ENCODE results near the gene HOXA6. TPM values are rescaled to one million over a fixed set of nuclear protein-coding genes. Genes with fewer than 3 reads are reported as not detected.
A peak's percentile ranks its signal among the peaks of the same experiment; 100 is the strongest.

HOXA6 gene
- 1 to 10 TPM; 6.3 to 7.6 TPM for total RNA-seq
- polyA plus RNA-seq, result under 1 TPM in 1 of 2 donors, not detected in 1; 0.97 TPM
- long read RNA-seq, donor 1, partial matches to known transcripts, result 0 of 3 reads
- long read RNA-seq, donor 1, other reads (novel, unspliced or antisense), result 1 of 3 reads
- long read RNA-seq, donor 2, partial matches to known transcripts, result 0 of 1 reads
- long read RNA-seq, donor 2, other reads (novel, unspliced or antisense), result 1 of 1 reads

DNA sequence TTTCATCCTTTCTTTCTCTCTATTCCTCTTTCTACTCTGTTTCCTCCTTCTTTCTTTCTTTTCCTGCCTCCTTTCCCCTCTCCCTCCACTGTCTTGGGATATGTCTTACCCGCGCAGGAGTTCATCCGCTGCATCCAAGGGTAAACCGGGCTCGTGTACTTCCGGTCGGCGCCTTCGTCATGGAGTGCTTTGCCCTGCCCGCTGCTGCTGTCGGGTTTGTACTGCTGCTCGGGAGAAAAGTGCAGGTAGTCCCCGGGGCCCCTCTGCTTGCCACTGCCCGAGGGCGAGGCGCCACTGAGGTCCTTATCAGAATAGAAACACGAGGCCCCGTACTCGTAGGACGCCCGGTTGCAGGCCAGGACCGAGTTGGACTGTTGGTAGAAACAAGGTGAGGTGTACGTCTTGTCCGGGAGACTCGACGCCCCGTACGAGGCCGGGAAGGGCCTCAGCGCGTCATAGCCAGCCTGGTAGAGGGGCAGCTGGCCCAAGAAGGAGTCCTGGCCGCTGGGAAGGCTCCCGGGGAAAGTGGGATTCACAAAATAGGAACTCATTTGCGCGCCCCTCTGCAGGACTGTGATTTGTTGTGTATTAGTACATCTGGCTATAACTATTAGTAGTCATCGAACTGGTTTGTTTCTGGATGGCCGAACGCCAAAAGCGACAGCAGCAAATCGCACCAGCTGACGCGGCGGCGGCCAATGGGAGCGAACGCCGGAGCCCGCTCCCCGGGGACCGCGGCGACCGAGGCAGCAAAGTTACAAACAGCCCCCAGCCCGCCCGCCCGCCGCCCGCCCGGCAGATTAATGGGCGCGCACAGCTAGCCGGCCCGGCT is at the start of gene HOXA6:
TSS of gene HOXA6 (minus strand) at position 576 of the 832 bp plus-strand sequence. CDS start at position 551, 25 bp downstream.
- Histone ChIP-seq H3K4me1 (ENCODE audit: control insufficient read depth in 1 of 2, insufficient read depth in 2 of 2, low read length in 2 of 2) (no peaks in the 10 kb centered on the region), H3K9me3 (ENCODE audit: control insufficient read depth, low read length) (no peaks in the 10 kb centered on the region), H3K36me3 (ENCODE audit: control insufficient read depth in 1 of 2, insufficient read depth in 2 of 2, low read length in 1 of 2) (no peaks in the 10 kb centered on the region), H3K4me3 (ENCODE audit: low read length in 2 of 2) (peak within 1 kb of the TSS; percentile 8 to 28), H3K27me3 (ENCODE audit: control insufficient read depth in 1 of 2, insufficient read depth in 2 of 2, low read length in 1 of 2) (no peaks in the 10 kb centered on the region), H3K27ac (ENCODE audit: low read depth in 1 of 2, low read length in 2 of 2) (peak within 1 kb of the TSS; percentile 16 to 35)
- ATAC-seq (ENCODE audit: low FRiP score) (no peak), DNase-seq (peak; percentile 78 to 92)
- 22 to 30% methylated on average over 63 of the region's 63 CpGs for WGBS, 2 donors
- intact Hi-C loops (cut with DNase I), result no loop called here

DNA sequence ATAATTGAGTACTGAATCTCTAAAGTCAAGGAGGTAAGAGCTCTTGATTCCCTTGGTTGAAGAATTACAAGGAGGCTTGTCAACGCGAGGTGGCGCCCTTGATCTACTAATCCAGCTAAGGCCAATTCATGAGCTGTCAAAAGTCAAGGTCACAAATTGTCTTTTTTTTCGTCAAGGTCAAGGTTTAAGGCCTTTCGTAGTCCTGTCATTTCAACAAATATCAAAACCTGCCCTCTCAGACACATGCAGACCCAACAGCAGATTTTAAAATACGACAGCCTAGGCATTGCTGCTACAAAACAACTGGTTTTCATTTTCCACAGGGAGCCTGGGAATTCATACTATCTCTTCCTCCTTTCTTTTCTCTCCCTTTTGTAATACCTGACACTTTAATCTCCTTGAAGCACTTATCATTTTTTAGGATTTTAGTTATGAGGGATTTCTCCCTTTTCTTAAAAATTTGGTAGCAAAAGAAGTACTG is 48.8 kb upstream of the HOXA6 start:
- H3K27ac ChIP-seq (ENCODE audit: low read depth in 1 of 2, low read length in 2 of 2), result no peak overlapping the region
- 4 to 5% methylated on average over 6 of the region's 6 CpGs for WGBS, 2 donors
- no peaks in the 10 kb centered on the region for H3K4me1 ChIP-seq (ENCODE audit: control insufficient read depth in 1 of 2, insufficient read depth in 2 of 2, low read length in 2 of 2)
- H3K9me3 ChIP-seq (ENCODE audit: control insufficient read depth, low read length), result no peaks in the 10 kb centered on the region
- intact Hi-C loops (cut with DNase I), result loop anchor here (5.0 to 10.0 kb wide), 4 partner anchors 718 to 898 kb away; no protein-coding TSS in a partner anchor
- no peak overlapping the region for H3K4me3 ChIP-seq (ENCODE audit: low read length in 2 of 2)
- ATAC-seq (ENCODE audit: low FRiP score) (peak; percentile 71), DNase-seq (peak; percentile 88 to 95)
- peaks cover 0 to 2% of the 10 kb centered on the region in 2 donors for H3K27me3 ChIP-seq (ENCODE audit: control insufficient read depth in 1 of 2, insufficient read depth in 2 of 2, low read length in 1 of 2)
- no peaks in the 10 kb centered on the region for H3K36me3 ChIP-seq (ENCODE audit: control insufficient read depth in 1 of 2, insufficient read depth in 2 of 2, low read length in 1 of 2)

- Histone ChIP-seq H3K27ac (ENCODE audit: low read depth in 1 of 2, low read length in 2 of 2) (no peak overlapping the region), H3K4me3 (ENCODE audit: low read length in 2 of 2) (no peak overlapping the region), H3K9me3 (ENCODE audit: control insufficient read depth, low read length) (no peaks in the 10 kb centered on the region), H3K4me1 (ENCODE audit: control insufficient read depth in 1 of 2, insufficient read depth in 2 of 2, low read length in 2 of 2) (no peaks in the 10 kb centered on the region), H3K36me3 (ENCODE audit: control insufficient read depth in 1 of 2, insufficient read depth in 2 of 2, low read length in 1 of 2) (no peaks in the 10 kb centered on the region), H3K27me3 (ENCODE audit: control insufficient read depth in 1 of 2, insufficient read depth in 2 of 2, low read length in 1 of 2) (peaks cover 0 to 2% of the 10 kb centered on the region in 2 donors)
- no peak for ATAC-seq (ENCODE audit: low FRiP score)
- WGBS, 2 donors, result 34 to 41% methylated on average over 9 of the region's 9 CpGs
- DNase-seq, result no peak
- intact Hi-C loops (cut with DNase I), result loop anchor here (5.0 to 10.0 kb wide), 4 partner anchors 720 to 900 kb away; no protein-coding TSS in a partner anchor
Observed at GRCh38 chr7:27194686-27195379, 47.3 kb upstream of the HOXA6 start.

DNA sequence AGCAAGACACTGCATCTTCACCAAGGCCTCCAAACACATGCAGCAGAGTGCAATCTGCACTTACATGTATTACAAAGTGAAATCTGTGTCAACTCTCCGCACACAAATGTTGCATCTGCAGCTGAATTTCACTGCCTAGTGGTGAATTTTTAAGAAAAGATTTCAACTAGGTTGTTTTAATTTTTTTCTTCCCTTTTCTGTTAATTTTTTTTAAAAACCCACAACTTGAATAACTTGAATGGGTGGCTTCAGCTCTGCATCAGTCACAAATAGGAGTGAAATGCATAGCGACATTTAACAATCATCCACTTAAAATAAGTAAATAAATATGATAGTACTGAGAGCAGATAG is 46.4 kb upstream of the HOXA6 start:
- H3K27me3 ChIP-seq (ENCODE audit: control insufficient read depth in 1 of 2, insufficient read depth in 2 of 2, low read length in 1 of 2), result peaks cover 0 to 2% of the 10 kb centered on the region in 2 donors
- H3K4me1 ChIP-seq (ENCODE audit: control insufficient read depth in 1 of 2, insufficient read depth in 2 of 2, low read length in 2 of 2), result no peaks in the 10 kb centered on the region
- H3K4me3 ChIP-seq (ENCODE audit: low read length in 2 of 2), result no peak overlapping the region
- no peak overlapping the region for H3K27ac ChIP-seq (ENCODE audit: low read depth in 1 of 2, low read length in 2 of 2)
- no peaks in the 10 kb centered on the region for H3K9me3 ChIP-seq (ENCODE audit: control insufficient read depth, low read length)
- ATAC-seq (ENCODE audit: low FRiP score) (no peak), DNase-seq (no peak)
- no peaks in the 10 kb centered on the region for H3K36me3 ChIP-seq (ENCODE audit: control insufficient read depth in 1 of 2, insufficient read depth in 2 of 2, low read length in 1 of 2)
- 61 to 75% methylated on average over 2 of the region's 2 CpGs for WGBS, 2 donors
- intact Hi-C loops (cut with DNase I), result loop anchor here (10.0 kb wide), 2 partner anchors 721 to 901 kb away; no protein-coding TSS in a partner anchor

- H3K27ac ChIP-seq (ENCODE audit: low read depth in 1 of 2, low read length in 2 of 2), result no peak overlapping the region
- H3K4me1 ChIP-seq (ENCODE audit: control insufficient read depth in 1 of 2, insufficient read depth in 2 of 2, low read length in 2 of 2), result no peaks in the 10 kb centered on the region
Observed at GRCh38 chr7:27193335-27194001, 45.9 kb upstream of the HOXA6 start.

DNA sequence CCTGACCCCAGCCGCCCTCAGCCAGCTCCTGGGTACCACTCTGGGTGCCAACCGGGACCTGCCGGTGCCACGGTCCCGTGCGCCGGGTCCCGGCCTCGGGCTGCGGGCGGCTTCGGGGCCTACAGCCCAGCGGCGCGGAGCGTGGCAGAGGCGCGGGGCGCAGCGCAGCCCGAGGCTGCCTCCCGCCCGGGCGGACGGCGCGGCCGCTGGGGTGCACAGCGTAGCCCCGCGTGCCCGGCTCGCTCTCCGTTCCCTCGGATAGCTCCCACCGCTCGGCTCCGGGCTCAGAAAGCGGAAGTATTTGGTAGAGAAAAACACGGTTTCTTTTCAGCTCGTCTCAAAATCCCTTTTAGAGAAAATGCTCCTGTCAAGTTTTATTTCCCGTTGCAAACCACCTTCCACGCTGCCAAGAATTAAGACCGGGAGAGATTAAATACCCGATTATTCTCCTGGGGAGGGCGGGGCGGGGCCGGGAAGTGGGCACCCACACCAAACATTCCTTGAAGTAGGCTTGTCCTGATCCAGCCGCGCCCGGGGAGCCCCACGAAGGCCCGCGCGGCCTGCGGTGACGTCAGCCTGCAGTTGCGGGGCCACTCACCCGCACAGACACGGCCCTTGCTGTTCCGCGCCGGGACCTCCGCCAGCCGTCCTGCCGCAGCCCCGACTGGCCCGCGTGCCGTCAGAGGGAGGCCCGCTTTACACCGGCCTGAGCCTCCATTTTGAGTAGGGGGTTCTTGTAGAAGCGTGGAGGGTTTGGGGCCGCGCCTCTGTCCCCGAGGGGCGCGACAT is 45.2 kb upstream of the HOXA6 start:
- 3 to 4% methylated on average over 61 to 78 of the region's 78 CpGs for WGBS, 2 donors
- H3K4me3 ChIP-seq (ENCODE audit: low read length in 2 of 2), result no peak overlapping the region
- H3K27me3 ChIP-seq (ENCODE audit: control insufficient read depth in 1 of 2, insufficient read depth in 2 of 2, low read length in 1 of 2), result peaks cover 0 to 2% of the 10 kb centered on the region in 2 donors
- no peak overlapping the region for H3K27ac ChIP-seq (ENCODE audit: low read depth in 1 of 2, low read length in 2 of 2)
- H3K4me1 ChIP-seq (ENCODE audit: control insufficient read depth in 1 of 2, insufficient read depth in 2 of 2, low read length in 2 of 2), result no peaks in the 10 kb centered on the region
- ATAC-seq (ENCODE audit: low FRiP score), result peak; percentile 41
- intact Hi-C loops (cut with DNase I), result loop anchor here (10.0 kb wide), 2 partner anchors 722 to 902 kb away; no protein-coding TSS in a partner anchor
- no peaks in the 10 kb centered on the region for H3K36me3 ChIP-seq (ENCODE audit: control insufficient read depth in 1 of 2, insufficient read depth in 2 of 2, low read length in 1 of 2)
- no peaks in the 10 kb centered on the region for H3K9me3 ChIP-seq (ENCODE audit: control insufficient read depth, low read length)
- peak; percentile 55 to 79 for DNase-seq

More at GRCh38 chr7:27193335-27194001, 45.9 kb upstream of the HOXA6 start:
- DNase-seq (peak in 1 of 2 donors; percentile 35), ATAC-seq (ENCODE audit: low FRiP score) (no peak)
- Histone ChIP-seq H3K36me3 (ENCODE audit: control insufficient read depth in 1 of 2, insufficient read depth in 2 of 2, low read length in 1 of 2) (no peaks in the 10 kb centered on the region), H3K9me3 (ENCODE audit: control insufficient read depth, low read length) (no peaks in the 10 kb centered on the region), H3K4me3 (ENCODE audit: low read length in 2 of 2) (no peak overlapping the region), H3K27me3 (ENCODE audit: control insufficient read depth in 1 of 2, insufficient read depth in 2 of 2, low read length in 1 of 2) (peaks cover 0 to 2% of the 10 kb centered on the region in 2 donors)
- intact Hi-C loops (cut with DNase I), result loop anchor here (10.0 kb wide), 2 partner anchors 721 to 901 kb away; no protein-coding TSS in a partner anchor
- 31 to 39% methylated on average over 29 of the region's 29 CpGs for WGBS, 2 donors

DNA sequence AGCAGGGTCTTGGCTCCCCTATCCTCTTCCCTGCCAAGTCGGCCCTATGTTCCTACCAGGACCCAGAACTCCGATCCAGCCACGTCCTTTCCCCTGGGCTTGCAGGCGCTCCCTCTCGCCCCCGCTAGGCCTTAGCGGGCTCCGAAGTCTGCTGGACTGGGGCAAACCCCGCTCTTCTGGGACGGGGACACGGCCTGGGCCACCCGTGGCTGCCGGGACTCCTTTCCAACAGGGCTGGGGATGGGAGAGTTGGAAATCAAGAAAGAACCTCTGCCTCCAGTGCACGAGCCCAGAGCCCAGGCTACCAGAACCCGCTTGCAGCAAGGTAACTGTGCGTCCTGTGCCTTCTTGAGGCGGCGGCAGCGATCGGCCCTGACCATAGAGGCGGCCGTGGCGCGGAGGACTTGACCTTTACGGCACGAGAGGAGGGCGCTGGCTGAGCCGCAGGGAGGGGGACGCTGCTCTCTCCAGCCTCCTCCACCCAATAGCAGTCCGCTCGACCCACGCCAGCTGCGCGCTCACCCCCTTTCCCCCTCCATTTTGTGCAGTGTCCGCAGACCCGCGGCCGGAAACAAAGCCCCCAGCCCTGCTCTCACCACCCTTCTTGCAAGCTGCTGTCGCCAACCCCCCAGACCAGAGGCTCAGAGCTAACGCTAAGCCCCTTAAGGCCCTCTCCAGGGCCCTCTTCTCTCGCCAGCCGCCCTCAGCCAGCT is 44.4 kb upstream of the HOXA6 start:
- Histone ChIP-seq H3K4me3 (ENCODE audit: low read length in 2 of 2) (no peak overlapping the region), H3K9me3 (ENCODE audit: control insufficient read depth, low read length) (no peaks in the 10 kb centered on the region), H3K36me3 (ENCODE audit: control insufficient read depth in 1 of 2, insufficient read depth in 2 of 2, low read length in 1 of 2) (no peaks in the 10 kb centered on the region), H3K27ac (ENCODE audit: low read depth in 1 of 2, low read length in 2 of 2) (no peak overlapping the region), H3K27me3 (ENCODE audit: control insufficient read depth in 1 of 2, insufficient read depth in 2 of 2, low read length in 1 of 2) (peaks cover 0 to 2% of the 10 kb centered on the region in 2 donors), H3K4me1 (ENCODE audit: control insufficient read depth in 1 of 2, insufficient read depth in 2 of 2, low read length in 2 of 2) (no peaks in the 10 kb centered on the region)
- ATAC-seq (ENCODE audit: low FRiP score), result peak; percentile 9
- DNase-seq, result peak; percentile 46 to 74
- intact Hi-C loops (cut with DNase I), result loop anchor here (10.0 kb wide), 2 partner anchors 723 to 903 kb away; no protein-coding TSS in a partner anchor
- 44 to 49% methylated on average over 41 to 42 of the region's 42 CpGs for WGBS, 2 donors

Data from aorta (tissue), 5 donors.